Kasumi-1 (cell line): Measurements from ENCODE around the gene SLC6A8.
"Not testable (repeated sequence)": the region's sequence is repeated elsewhere in the genome, so short reads cannot be mapped to it uniquely, and the experiment has no call there.

Experiments used
- DNase-seq, 2 experiments: peaks; one replicate each; lab custom pipeline; 2025; lab: John Stamatoyannopoulos, UW

SLC6A8 gene

GRCh38 chrX:153672531-153673427 is 14.9 kb upstream of the SLC6A8 start:
- no peak for DNase-seq

GRCh38 chrX:153673428-153674218 is 14.1 kb upstream of the SLC6A8 start, which contains the start of gene PNCK:
TSS of gene PNCK (minus strand) at chrX:153673813. CDS start at chrX:153673076, 737 bp downstream.
- DNase-seq: no peak

- no peak for DNase-seq
These were observed 13.4 kb upstream of the SLC6A8 start for GRCh38 chrX:153674219-153674851.

- DNase-seq: no peak
These were observed 6.6 kb upstream of the SLC6A8 start for GRCh38 chrX:153681175-153681574.

GRCh38 chrX:153683486-153683885 is 4.2 kb upstream of the SLC6A8 start:
- DNase-seq: not testable (repeated sequence)

- DNase-seq: no peak
These were observed 3.1 kb upstream of the SLC6A8 start for GRCh38 chrX:153684467-153685155.

- DNase-seq: no peak
These were observed 2.6 kb upstream of the SLC6A8 start for GRCh38 chrX:153685156-153685536.

GRCh38 chrX:153685751-153686696 is 1.7 kb upstream of the SLC6A8 start:
- DNase-seq: no peak

- no peak for DNase-seq
These were observed 1.0 kb upstream of the SLC6A8 start for GRCh38 chrX:153686711-153687110.

GRCh38 chrX:153688071-153688470 is 345 bp downstream of the SLC6A8 start:
- DNase-seq: no peak

GRCh38 chrX:153688506-153688905 is 780 bp downstream of the SLC6A8 start:
- DNase-seq: no peak

- DNase-seq: no peak
These were observed 1.3 kb downstream of the SLC6A8 start for GRCh38 chrX:153688911-153689590.

- DNase-seq: no peak
These were observed 2.1 kb downstream of the SLC6A8 start for GRCh38 chrX:153689654-153690465.

GRCh38 chrX:153690466-153690865 is 2.7 kb downstream of the SLC6A8 start:
- no peak for DNase-seq

GRCh38 chrX:153691032-153691827 is 3.5 kb downstream of the SLC6A8 start:
- not testable (repeated sequence) for DNase-seq

- DNase-seq: no peak
These were observed 4.3 kb downstream of the SLC6A8 start for GRCh38 chrX:153692003-153692402.

- DNase-seq: no peak
These were observed 5.0 kb downstream of the SLC6A8 start for GRCh38 chrX:153692611-153693156.
